Inferior parietal cortex (tissue), 1 donor: Measurements from ENCODE around the gene THADA.
"Not testable (repeated sequence)": the region's sequence is repeated elsewhere in the genome, so short reads cannot be mapped to it uniquely, and the experiment has no call there.

Source experiments
- DNase-seq: peaks from one replicate; pipeline ENCODE4 v3.0.0-alpha.2; 2016; ENCODE audit errors: extremely low spot score

Gene THADA

GRCh38 chr2:43302182-43302960 is 293.5 kb downstream of the THADA start:
- DNase-seq = no peak

- no peak for DNase-seq
Observed at GRCh38 chr2:43300781-43301583, 294.9 kb downstream of the THADA start.

- no peak for DNase-seq
Observed at GRCh38 chr2:43300222-43300621, 295.6 kb downstream of the THADA start.

- DNase-seq = no peak
Observed at GRCh38 chr2:43298500-43298899, 297.3 kb downstream of the THADA start.

GRCh38 chr2:43297740-43298139 is 298.1 kb downstream of the THADA start:
- DNase-seq = not testable (repeated sequence)

GRCh38 chr2:43294973-43295603 is 300.8 kb downstream of the THADA start:
- DNase-seq = no peak

GRCh38 chr2:43293744-43294695 is 301.8 kb downstream of the THADA start:
- peak; percentile 49 for DNase-seq

GRCh38 chr2:43292851-43293743 is 302.7 kb downstream of the THADA start:
- DNase-seq = no peak

GRCh38 chr2:43292297-43292696 is 303.5 kb downstream of the THADA start:
- no peak for DNase-seq

GRCh38 chr2:43289331-43289730 is 306.5 kb downstream of the THADA start:
- no peak for DNase-seq

GRCh38 chr2:43288417-43289305 is 307.2 kb downstream of the THADA start:
- DNase-seq = no peak

GRCh38 chr2:43285987-43286386 is 309.9 kb downstream of the THADA start:
- DNase-seq = no peak

- DNase-seq = no peak
Observed at GRCh38 chr2:43284967-43285366, 310.9 kb downstream of the THADA start.

GRCh38 chr2:43284347-43284746 is 311.5 kb downstream of the THADA start:
- not testable (repeated sequence) for DNase-seq

GRCh38 chr2:43280994-43281393 is 314.8 kb downstream of the THADA start:
- DNase-seq = no peak

- no peak for DNase-seq
Observed at GRCh38 chr2:43279317-43279840, 316.5 kb downstream of the THADA start.

GRCh38 chr2:43278564-43279220 is 317.1 kb downstream of the THADA start:
- DNase-seq = no peak

GRCh38 chr2:43276962-43277391 is 318.9 kb downstream of the THADA start:
- no peak for DNase-seq
